ENCODE data around the gene UBE2H. TPM values are rescaled to one million over a fixed set of nuclear protein-coding genes. Genes with fewer than 3 reads are reported as not detected.
"Not testable (repeated sequence)": the region's sequence is repeated elsewhere in the genome, so short reads cannot be mapped to it uniquely, and the experiment has no call there.

The UBE2H gene
- total RNA-seq, 4 donors from 2014 or later: 49.5 to 90.9 (median 57.1) TPM

DNA sequence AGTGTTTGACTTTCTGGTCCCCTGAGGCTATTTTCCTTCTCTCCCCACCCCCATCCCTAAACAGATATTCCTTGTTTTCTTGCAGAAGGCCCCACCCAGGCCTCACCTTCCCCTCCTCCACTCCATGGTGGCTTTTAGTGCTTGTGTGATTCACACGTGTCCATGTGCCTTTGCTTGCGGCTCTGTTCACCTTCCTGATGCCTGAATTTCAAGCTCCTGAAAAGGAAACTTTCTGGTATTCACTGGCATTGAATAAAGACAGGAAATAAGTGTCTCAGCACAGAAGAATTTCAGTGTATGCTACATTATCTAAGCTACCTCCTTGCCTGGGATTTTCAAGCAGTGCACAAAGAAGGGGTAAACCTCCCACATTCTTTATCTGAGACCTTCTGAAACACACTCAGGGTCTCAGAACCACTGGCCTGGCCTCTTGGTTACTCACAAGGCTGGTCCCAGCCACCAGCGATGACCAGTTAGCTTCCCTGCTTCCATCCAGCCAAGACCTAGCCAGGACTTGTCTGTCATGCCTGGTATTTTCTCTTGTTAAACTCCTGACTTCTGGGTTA is 17.2 kb upstream of the UBE2H start:
- no peak for TF ChIP-seq POLR2A (IDR thresholded peaks at IDR 0.05)
- TF ChIP-seq, protein P1, sequence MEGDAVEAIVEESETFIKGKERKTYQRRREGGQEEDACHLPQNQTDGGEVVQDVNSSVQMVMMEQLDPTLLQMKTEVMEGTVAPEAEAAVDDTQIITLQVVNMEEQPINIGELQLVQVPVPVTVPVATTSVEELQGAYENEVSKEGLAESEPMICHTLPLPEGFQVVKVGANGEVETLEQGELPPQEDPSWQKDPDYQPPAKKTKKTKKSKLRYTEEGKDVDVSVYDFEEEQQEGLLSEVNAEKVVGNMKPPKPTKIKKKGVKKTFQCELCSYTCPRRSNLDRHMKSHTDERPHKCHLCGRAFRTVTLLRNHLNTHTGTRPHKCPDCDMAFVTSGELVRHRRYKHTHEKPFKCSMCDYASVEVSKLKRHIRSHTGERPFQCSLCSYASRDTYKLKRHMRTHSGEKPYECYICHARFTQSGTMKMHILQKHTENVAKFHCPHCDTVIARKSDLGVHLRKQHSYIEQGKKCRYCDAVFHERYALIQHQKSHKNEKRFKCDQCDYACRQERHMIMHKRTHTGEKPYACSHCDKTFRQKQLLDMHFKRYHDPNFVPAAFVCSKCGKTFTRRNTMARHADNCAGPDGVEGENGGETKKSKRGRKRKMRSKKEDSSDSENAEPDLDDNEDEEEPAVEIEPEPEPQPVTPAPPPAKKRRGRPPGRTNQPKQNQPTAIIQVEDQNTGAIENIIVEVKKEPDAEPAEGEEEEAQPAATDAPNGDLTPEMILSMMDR (IDR thresholded peaks at IDR 0.05): no peak
- peak in 1 of 3 donors; percentile 35 for TF ChIP-seq POLR2AphosphoS5 (IDR thresholded peaks at IDR 0.05)
- Histone ChIP-seq H3K36me3 (no peaks in the 10 kb centered on the region), H3K4me3 (no peak overlapping the region), H3K27ac (peak overlapping the region; percentile 84), H3K9me3 (no peaks in the 10 kb centered on the region), H3K27me3 (no peaks in the 10 kb centered on the region), H3K4me1 (peaks cover 22% of the 10 kb centered on the region)
- peak in 1 of 2 donors; percentile 78 for DNase-seq (ENCODE audit: low spot score in 2 of 2)
- 49% methylated on average over 3 of the region's 3 CpGs for WGBS

DNA sequence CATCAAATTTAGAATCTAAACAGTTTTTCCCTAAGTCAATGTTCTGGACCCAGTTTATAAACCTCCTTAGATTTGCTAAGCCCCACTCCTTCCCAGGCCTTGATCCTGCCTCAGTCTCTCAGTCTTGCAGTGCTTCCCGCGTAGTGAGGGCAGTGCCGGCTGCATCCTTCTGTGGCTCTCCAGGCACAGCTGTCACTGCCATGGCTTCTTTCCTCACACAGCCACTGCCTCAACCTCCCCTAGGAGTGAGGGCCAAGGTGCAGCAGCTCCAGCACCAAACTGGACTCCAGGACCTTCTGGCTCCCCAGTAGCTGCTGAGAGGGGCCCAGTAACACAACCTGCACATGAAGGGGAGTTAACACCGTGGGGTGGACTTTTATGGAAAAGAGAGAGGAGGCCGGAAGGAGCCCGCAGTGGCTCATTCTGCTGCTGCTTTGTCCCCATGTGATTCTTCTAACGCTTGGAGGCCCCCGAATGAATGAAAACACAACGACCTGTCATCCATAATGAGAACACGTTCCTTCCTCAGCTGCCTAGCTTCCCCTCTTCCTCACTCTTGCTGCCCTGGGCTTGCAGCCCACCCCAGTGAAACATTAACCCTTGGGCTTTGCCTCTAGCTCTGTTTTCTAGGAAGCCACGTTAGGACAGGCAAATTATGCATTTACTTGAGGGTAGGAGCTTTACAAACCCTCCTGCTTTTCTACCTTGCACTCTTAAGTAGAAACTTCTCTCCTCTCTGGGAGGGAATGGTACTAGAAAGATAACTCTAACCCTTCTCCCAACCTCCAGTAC is 16.0 kb upstream of the UBE2H start:
- DNase-seq (ENCODE audit: low spot score in 2 of 2): no peak
- no peak overlapping the region for H3K4me3 ChIP-seq
- peaks cover 22% of the 10 kb centered on the region for H3K4me1 ChIP-seq
- TF ChIP-seq EP300 (IDR thresholded peaks at IDR 0.05) (no peak), POLR2AphosphoS5 (IDR thresholded peaks at IDR 0.05) (no peak), POLR2A (IDR thresholded peaks at IDR 0.05) (no peak)
- TF ChIP-seq, protein P1 (IDR thresholded peaks at IDR 0.05): no peak
- no peaks in the 10 kb centered on the region for H3K27me3 ChIP-seq
- WGBS: 80% methylated on average over 11 of the region's 11 CpGs
- H3K36me3 ChIP-seq: no peaks in the 10 kb centered on the region
- no peaks in the 10 kb centered on the region for H3K9me3 ChIP-seq
- no peak overlapping the region for H3K27ac ChIP-seq

DNA sequence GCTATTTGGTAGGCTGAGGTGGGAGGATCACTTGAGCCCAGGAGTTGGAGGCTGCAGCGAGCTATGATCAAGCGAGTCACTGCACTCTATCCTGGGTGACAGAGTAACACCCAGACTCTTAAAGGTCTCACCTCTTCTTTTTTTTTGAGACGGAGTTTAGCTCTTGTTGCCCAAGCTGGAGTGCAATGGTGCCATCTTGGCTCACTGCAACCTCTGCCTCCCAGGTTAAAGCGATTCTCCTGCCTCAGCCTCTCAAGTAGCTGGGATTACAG is 7.4 kb upstream of the UBE2H start:
- DNase-seq (ENCODE audit: low spot score in 2 of 2); H3K36me3 ChIP-seq; H3K27me3 ChIP-seq; H3K4me3 ChIP-seq; H3K27ac ChIP-seq; H3K9me3 ChIP-seq: not testable (repeated sequence)
- H3K4me1 ChIP-seq: peaks cover 12% of the 10 kb centered on the region
- 94% methylated on average over 4 of the region's 4 CpGs for WGBS

DNA sequence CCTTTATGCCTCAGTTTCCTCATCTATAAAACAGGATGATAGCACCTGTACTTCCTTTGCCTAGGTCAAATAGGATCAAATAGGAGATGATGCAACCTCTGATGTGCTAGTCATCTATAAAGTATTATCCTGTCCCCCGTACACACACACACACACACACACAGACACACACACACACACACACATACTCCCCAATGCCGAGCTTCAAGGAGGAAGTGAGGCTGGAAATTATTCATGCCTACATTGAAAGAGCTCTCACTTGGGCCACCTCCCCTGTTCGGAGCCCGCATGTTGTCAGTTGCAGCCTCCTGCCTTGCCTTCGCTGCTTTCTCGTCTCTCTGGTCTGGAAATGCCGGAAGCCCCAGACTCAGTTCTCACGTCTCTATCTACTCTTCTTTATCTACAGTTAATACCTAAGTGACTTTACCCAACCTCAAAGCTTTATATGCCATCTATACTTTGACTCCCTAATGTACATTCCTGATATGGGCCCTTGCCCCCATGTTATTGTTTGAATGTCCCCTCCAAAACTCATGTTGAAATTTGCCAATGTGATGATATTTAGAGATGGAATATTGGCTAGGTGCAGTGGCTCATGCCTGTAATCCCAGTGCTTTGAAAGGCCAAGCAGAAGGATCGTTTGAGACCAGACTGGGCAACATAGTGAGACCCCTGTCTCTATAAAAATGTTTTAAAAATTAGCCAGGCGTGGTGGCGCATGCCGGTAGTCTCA is 6.9 kb upstream of the UBE2H start:
- H3K9me3 ChIP-seq: no peaks in the 10 kb centered on the region
- peaks cover 12% of the 10 kb centered on the region for H3K4me1 ChIP-seq
- 90% methylated on average over 12 of the region's 12 CpGs for WGBS
- H3K36me3 ChIP-seq: no peaks in the 10 kb centered on the region
- no peak overlapping the region for H3K4me3 ChIP-seq
- no peak for TF ChIP-seq POLR2AphosphoS5 (IDR thresholded peaks at IDR 0.05)
- no peak for TF ChIP-seq EP300 (IDR thresholded peaks at IDR 0.05)
- no peak for TF ChIP-seq POLR2A (IDR thresholded peaks at IDR 0.05)
- TF ChIP-seq, protein P1 (IDR thresholded peaks at IDR 0.05): no peak
- no peak overlapping the region for H3K27ac ChIP-seq
- DNase-seq (ENCODE audit: low spot score in 2 of 2): no peak
- no peaks in the 10 kb centered on the region for H3K27me3 ChIP-seq

DNA sequence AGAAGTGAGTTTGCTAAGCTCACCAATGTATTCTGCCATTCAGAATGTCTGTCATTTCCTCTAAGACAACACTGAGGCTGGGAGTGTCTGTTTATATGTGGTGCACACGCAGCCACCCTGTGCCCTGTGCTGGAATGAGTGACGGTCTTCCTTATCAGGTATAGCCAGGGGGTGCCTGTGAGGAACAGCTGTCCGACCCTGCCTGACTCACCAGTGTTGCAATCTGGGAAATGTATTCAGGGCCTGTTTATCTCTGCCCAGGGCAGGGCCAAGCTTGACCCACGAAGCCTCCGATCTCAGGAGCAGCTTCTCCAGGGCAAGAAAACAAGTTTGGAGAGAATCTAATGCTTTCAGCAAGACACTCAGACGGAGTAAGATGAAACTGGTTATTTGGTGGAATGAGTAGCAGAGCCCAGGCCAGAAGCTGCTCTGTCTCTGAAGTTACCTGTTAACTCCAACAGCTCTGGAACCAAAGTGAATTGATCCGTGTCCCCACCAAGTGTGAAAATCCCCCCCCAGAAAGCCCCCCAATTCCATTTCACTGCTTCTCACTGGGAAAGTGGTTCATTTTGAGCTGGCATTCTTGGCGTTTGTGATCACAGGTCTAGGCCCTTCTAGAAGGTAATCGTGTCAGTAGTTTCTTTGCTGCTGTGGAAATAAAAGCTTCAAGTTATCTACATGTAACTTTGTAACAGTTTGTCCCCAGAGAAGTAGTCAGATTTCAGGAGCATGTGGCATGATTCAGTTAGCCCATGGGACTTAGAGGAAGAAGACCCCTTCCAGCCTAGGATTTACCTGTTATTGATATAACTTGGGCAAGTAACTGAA is 6.1 kb upstream of the UBE2H start:
- TF ChIP-seq POLR2A (IDR thresholded peaks at IDR 0.05) (no peak), POLR2AphosphoS5 (IDR thresholded peaks at IDR 0.05) (no peak), EP300 (IDR thresholded peaks at IDR 0.05) (no peak)
- TF ChIP-seq, protein P1 (IDR thresholded peaks at IDR 0.05): no peak
- Histone ChIP-seq H3K36me3 (no peaks in the 10 kb centered on the region), H3K4me3 (no peak overlapping the region), H3K27ac (peak overlapping the region; percentile 56), H3K9me3 (no peaks in the 10 kb centered on the region), H3K4me1 (peaks cover 12% of the 10 kb centered on the region), H3K27me3 (no peaks in the 10 kb centered on the region)
- 47% methylated on average over 9 of the region's 9 CpGs for WGBS
- no peak for DNase-seq (ENCODE audit: low spot score in 2 of 2)
